ENCODE measurements around the gene USP37.

The USP37 gene

GRCh38 chr2:218429911-218430692 is 138.0 kb downstream of the USP37 start:
- no peak for DNase-seq (ENCODE audit: low spot score)

GRCh38 chr2:218428846-218429558 is 139.1 kb downstream of the USP37 start:
- DNase-seq (ENCODE audit: low spot score): no peak

- DNase-seq (ENCODE audit: low spot score): no peak
Measured at GRCh38 chr2:218427741-218428140, 140.4 kb downstream of the USP37 start.

DNA sequence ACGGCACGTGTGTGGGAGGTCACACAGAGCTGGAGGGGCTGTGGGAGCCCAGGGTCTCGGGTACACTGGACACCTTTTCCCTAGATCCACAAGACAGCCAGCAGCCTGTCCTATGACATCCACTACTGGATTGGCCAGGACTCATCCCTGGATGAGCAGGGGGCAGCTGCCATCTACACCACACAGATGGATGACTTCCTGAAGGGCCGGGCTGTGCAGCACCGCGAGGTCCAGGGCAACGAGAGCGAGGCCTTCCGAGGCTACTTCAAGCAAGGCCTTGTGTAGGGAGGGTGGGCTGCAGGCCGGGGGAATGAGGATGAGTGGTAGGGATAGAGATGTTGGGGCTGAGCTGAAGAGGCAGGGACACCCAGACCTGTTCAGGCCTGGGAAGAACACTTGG is 142.6 kb downstream of the USP37 start:
- no peak for DNase-seq (ENCODE audit: low spot score)

GRCh38 chr2:218423584-218423983 is 144.6 kb downstream of the USP37 start:
- DNase-seq (ENCODE audit: low spot score): no peak

- DNase-seq (ENCODE audit: low spot score): no peak
Measured at GRCh38 chr2:218422403-218423086, 145.6 kb downstream of the USP37 start.

DNA sequence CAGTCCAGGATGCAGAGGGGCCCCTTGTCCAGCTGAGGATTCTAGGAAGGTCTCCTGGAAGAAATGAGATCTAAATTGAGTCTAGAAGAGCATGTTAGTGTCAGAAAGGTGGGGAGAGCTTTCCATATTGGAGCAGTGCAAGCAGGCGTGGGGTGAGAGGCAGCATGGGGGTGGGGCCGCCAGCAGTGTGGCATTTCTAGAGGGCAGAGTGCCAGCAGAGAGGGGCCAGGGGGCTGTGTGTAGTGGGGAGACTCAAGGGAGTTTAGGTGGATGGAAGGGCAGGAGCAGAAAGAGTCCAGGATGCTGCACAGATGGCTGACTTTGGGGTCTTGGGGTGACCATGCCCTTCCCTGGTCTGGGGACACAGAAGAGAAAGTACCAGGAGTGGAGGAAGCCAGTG is 147.1 kb downstream of the USP37 start:
- no peak for DNase-seq (ENCODE audit: low spot score)

DNA sequence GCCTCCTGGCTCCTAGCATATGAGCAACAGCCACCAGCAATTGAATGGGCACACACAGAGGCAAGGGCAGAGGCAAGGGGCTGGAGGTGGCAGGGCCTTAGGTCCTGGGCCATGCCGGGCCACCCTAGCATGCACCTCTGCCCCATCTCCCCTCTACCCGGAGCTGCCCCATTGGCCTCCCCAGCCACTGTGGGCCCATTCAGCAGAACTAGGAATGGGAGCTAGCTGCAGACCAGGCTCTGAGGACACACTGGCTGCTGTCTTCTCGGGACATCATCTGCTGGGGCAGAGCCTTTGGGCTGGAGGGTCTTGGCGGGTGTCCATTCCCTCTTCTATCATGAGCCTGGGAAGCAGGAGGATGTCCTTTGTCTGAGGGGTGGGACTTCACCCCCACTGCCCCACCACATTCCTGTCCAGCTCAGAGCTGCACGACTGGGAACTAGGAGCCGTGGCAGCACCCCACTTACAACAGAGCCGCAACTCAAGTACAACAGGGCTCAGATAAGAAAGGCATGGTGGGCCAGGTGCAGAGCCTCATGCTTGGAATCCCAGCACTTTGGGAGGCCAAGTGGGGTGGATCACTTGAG is 148.4 kb downstream of the USP37 start:
- DNase-seq (ENCODE audit: low spot score): no peak

- DNase-seq (ENCODE audit: low spot score): no peak
Measured at GRCh38 chr2:218418717-218419458, 149.3 kb downstream of the USP37 start, which contains the start of gene VIL1. TSS of gene VIL1 (plus strand) at chr2:218419123. CDS start at chr2:218423779, 4,656 bp downstream.

GRCh38 chr2:218418321-218418716 is 149.8 kb downstream of the USP37 start:
- no peak for DNase-seq (ENCODE audit: low spot score)

DNA sequence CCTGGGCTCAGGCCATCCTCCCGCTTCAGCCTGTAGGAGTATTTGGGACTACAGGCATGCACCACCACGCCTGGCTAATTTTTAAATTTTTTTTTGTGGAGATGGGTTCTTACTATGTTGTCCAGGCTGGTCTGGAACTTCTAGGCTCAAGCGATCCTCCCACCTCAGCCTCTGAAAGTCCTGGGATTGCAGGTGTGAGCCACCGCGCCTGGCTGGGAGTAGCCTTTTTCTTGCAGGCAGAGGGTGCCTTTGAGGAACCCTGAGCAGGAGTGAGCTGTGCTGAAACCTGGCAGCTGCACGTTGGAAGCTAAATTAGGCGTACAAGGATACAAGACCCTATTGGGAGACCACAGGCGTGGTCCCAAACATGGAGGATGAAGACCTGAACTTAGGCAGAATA is 160.4 kb downstream of the USP37 start:
- DNase-seq (ENCODE audit: low spot score): no peak

- DNase-seq (ENCODE audit: low spot score): peak; percentile 48
Measured at GRCh38 chr2:218406949-218407618, 161.1 kb downstream of the USP37 start.

GRCh38 chr2:218406209-218406948 is 161.8 kb downstream of the USP37 start:
- DNase-seq (ENCODE audit: low spot score): peak; percentile 96

DNA sequence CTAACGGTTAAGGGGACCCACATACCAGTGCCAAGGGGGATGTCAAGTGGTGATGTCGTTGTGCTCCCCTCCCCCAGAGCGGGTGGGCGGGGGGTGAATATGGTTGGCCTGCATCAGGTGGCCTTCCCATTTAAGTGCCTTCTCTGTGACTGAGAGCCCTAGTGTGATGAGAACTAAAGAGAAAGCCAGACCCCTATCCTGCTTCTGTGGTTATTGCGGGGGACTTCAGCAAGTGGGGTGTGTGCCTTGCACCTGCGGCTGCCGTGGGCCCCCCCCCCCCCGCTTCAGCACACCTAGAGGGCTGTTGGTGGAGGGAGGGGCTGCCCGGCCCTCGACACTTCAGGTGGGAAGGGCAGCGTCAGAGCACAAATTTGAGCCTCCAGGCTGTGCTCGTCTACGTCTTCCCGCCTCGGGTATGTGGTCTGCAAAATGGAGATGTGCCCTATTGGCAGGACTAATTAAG is 162.4 kb downstream of the USP37 start:
- no peak for DNase-seq (ENCODE audit: low spot score)

DNA sequence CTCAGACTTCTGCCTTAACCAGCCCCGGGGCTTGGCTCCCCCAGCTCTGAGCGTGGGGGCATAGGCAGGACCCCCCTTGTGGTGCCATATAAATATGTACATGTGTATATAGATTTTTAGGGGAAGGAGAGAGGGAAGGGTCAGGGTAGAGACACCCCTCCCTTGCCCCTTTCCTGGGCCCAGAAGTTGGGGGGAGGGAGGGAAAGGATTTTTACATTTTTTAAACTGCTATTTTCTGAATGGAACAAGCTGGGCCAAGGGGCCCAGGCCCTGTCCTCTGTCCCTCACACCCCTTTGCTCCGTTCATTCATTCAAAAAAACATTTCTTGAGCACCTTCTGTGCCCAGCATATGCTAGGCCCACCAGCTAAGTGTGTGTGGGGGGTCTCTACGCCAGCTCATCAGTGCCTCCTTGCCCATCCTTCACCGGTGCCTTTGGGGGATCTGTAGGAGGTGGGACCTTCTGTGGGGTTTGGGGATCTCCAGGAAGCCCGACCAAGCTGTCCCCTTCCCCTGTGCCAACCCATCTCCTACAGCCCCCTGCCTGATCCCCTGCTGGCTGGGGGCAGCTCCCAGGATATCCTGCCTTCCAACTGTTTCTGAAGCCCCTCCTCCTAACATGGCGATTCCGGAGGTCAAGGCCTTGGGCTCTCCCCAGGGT is 162.9 kb downstream of the USP37 start:
- no peak for DNase-seq (ENCODE audit: low spot score)

DNA sequence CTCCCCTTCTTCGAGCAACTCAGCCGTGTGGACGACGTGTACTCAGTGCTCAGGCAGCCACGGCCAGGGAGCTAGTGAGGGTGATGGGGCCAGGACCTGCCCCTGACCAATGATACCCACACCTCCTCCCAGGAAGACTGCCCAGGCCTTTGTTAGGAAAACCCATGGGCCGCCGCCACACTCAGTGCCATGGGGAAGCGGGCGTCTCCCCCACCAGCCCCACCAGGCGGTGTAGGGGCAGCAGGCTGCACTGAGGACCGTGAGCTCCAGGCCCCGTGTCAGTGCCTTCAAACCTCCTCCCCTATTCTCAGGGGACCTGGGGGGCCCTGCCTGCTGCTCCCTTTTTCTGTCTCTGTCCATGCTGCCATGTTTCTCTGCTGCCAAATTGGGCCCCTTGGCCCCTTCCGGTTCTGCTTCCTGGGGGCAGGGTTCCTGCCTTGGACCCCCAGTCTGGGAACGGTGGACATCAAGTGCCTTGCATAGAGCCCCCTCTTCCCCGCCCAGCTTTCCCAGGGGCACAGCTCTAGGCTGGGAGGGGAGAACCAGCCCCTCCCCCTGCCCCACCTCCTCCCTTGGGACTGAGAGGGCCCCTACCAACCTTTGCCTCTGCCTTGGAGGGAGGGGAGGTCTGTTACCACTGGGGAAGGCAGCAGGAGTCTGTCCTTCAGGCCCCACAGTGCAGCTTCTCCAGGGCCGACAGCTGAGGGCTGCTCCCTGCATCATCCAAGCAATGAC is 163.6 kb downstream of the USP37 start:
- no peak for DNase-seq (ENCODE audit: low spot score)

GRCh38 chr2:218403810-218404209 is 164.3 kb downstream of the USP37 start:
- no peak for DNase-seq (ENCODE audit: low spot score)

- no peak for DNase-seq (ENCODE audit: low spot score)
Measured at GRCh38 chr2:218402911-218403411, 165.2 kb downstream of the USP37 start.

- DNase-seq (ENCODE audit: low spot score): no peak
Measured at GRCh38 chr2:218402491-218402901, 165.7 kb downstream of the USP37 start.

All from globus pallidus (tissue), 1 donor.